Measurements from ENCODE around the gene ZPR1.
"Not testable (repeated sequence)": the region's sequence is repeated elsewhere in the genome, so short reads cannot be mapped to it uniquely, and the experiment has no call there.

Gene ZPR1

GRCh38 chr11:116787786-116788486, at the start of gene ZPR1:
TSS of gene ZPR1 (minus strand) at chr11:116788023. CDS start at chr11:116787990, 33 bp downstream.
- DNase-seq, result peak; percentile 70

GRCh38 chr11:116836632-116836991, 48.8 kb upstream of the ZPR1 start:
- no peak for DNase-seq

- peak; percentile 95 for DNase-seq
Observed at GRCh38 chr11:116835791-116836631, 48.2 kb upstream of the ZPR1 start.

- DNase-seq, result no peak
Observed at GRCh38 chr11:116835042-116835772, 47.4 kb upstream of the ZPR1 start.

- not testable (repeated sequence) for DNase-seq
Observed at GRCh38 chr11:116834535-116835041, 46.8 kb upstream of the ZPR1 start.

- DNase-seq, result no peak
Observed at GRCh38 chr11:116833816-116834534, 46.2 kb upstream of the ZPR1 start.

- DNase-seq, result no peak
Observed at GRCh38 chr11:116833491-116833815, 45.6 kb upstream of the ZPR1 start.

- no peak for DNase-seq
Observed at GRCh38 chr11:116832350-116833290, 44.8 kb upstream of the ZPR1 start.

- DNase-seq, result no peak
Observed at GRCh38 chr11:116831790-116832349, 44.0 kb upstream of the ZPR1 start.

- DNase-seq, result no peak
Observed at GRCh38 chr11:116830184-116830912, 42.5 kb upstream of the ZPR1 start.

GRCh38 chr11:116829525-116830183, 41.8 kb upstream of the ZPR1 start, which contains the start of gene APOC3:
TSS of gene APOC3 (plus strand) at chr11:116829907. CDS start at chr11:116830583, 676 bp downstream.
- no peak for DNase-seq

- DNase-seq, result no peak
Observed at GRCh38 chr11:116828632-116829524, 41.1 kb upstream of the ZPR1 start.

- DNase-seq, result no peak
Observed at GRCh38 chr11:116827461-116827860, 39.6 kb upstream of the ZPR1 start.

- DNase-seq, result no peak
Observed at GRCh38 chr11:116826751-116827431, 39.1 kb upstream of the ZPR1 start.

- DNase-seq, result no peak
Observed at GRCh38 chr11:116825854-116826750, 38.3 kb upstream of the ZPR1 start.

GRCh38 chr11:116825434-116825833, 37.6 kb upstream of the ZPR1 start:
- no peak for DNase-seq

Measured in NCI-H2171 (cell line).